ENCODE results near the gene NR2E3.

Gene NR2E3

GRCh38 chr15:71813723-71814470 is 3.5 kb downstream of the NR2E3 start:
- H3K4me1 ChIP-seq = no peaks in the 10 kb centered on the region
- no peak overlapping the region for H3K4me2 ChIP-seq (ENCODE audit: low read length)
- H3K27me3 ChIP-seq (ENCODE audit: control insufficient read depth, insufficient read depth, low read length) = no peaks in the 10 kb centered on the region
- H3K9me3 ChIP-seq (ENCODE audit: control insufficient read depth, low read length) = no peaks in the 10 kb centered on the region
- no peak overlapping the region for H3K9ac ChIP-seq
- no peak overlapping the region for H3K4me3 ChIP-seq (ENCODE audit: low read depth, low read length)
- TF ChIP-seq CTCF (IDR thresholded peaks at IDR 0.05) = no peak
- no peak overlapping the region for H2AFZ ChIP-seq
- no peaks in the 10 kb centered on the region for H3K36me3 ChIP-seq (ENCODE audit: control insufficient read depth, insufficient read depth, low read length)
- no peaks in the 10 kb centered on the region for H3K79me2 ChIP-seq
- H3K27ac ChIP-seq = no peak overlapping the region

- H3K27me3 ChIP-seq (ENCODE audit: control insufficient read depth, insufficient read depth, low read length) = no peaks in the 10 kb centered on the region
- TF ChIP-seq CTCF (IDR thresholded peaks at IDR 0.05) = no peak
- H2AFZ ChIP-seq = no peak overlapping the region
- no peaks in the 10 kb centered on the region for H3K9me3 ChIP-seq (ENCODE audit: control insufficient read depth, low read length)
- H3K4me1 ChIP-seq = no peaks in the 10 kb centered on the region
- H3K36me3 ChIP-seq (ENCODE audit: control insufficient read depth, insufficient read depth, low read length) = no peaks in the 10 kb centered on the region
- no peak overlapping the region for H3K9ac ChIP-seq
- no peak overlapping the region for H3K4me3 ChIP-seq (ENCODE audit: low read depth, low read length)
- H3K27ac ChIP-seq = no peak overlapping the region
- H3K4me2 ChIP-seq (ENCODE audit: low read length) = no peak overlapping the region
- no peaks in the 10 kb centered on the region for H3K79me2 ChIP-seq
These were observed 4.9 kb downstream of the NR2E3 start for GRCh38 chr15:71815301-71815700.

- H3K9me3 ChIP-seq (ENCODE audit: control insufficient read depth, low read length) = no peaks in the 10 kb centered on the region
- H2AFZ ChIP-seq = no peak overlapping the region
- no peaks in the 10 kb centered on the region for H3K36me3 ChIP-seq (ENCODE audit: control insufficient read depth, insufficient read depth, low read length)
- H3K27me3 ChIP-seq (ENCODE audit: control insufficient read depth, insufficient read depth, low read length) = no peaks in the 10 kb centered on the region
- H3K4me2 ChIP-seq (ENCODE audit: low read length) = no peak overlapping the region
- H3K4me3 ChIP-seq (ENCODE audit: low read depth, low read length) = no peak overlapping the region
- H3K79me2 ChIP-seq = no peaks in the 10 kb centered on the region
- no peak for TF ChIP-seq CTCF (IDR thresholded peaks at IDR 0.05)
- no peak overlapping the region for H3K9ac ChIP-seq
- H3K4me1 ChIP-seq = no peaks in the 10 kb centered on the region
- no peak overlapping the region for H3K27ac ChIP-seq
These were observed 7.0 kb downstream of the NR2E3 start for GRCh38 chr15:71817351-71817750.

- Histone ChIP-seq H3K79me2 (no peaks in the 10 kb centered on the region), H3K27me3 (ENCODE audit: control insufficient read depth, insufficient read depth, low read length) (no peaks in the 10 kb centered on the region), H3K9me3 (ENCODE audit: control insufficient read depth, low read length) (no peaks in the 10 kb centered on the region)
These were observed 9.8 kb downstream of the NR2E3 start for GRCh38 chr15:71820127-71820526.

More at GRCh38 chr15:71820127-71820526, 9.8 kb downstream of the NR2E3 start:
- Histone ChIP-seq H3K27ac (no peak overlapping the region), H3K4me3 (ENCODE audit: low read depth, low read length) (no peak overlapping the region), H2AFZ (no peak overlapping the region), H3K36me3 (ENCODE audit: control insufficient read depth, insufficient read depth, low read length) (no peaks in the 10 kb centered on the region), H3K4me1 (no peaks in the 10 kb centered on the region), H3K4me2 (ENCODE audit: low read length) (no peak overlapping the region), H3K9ac (no peak overlapping the region)
- no peak for TF ChIP-seq CTCF (IDR thresholded peaks at IDR 0.05)
